GM18873 (cell line): Measurements from ENCODE around the gene SEMA3G.

Experiments used
- ATAC-seq: cut with Tn5 transposase; IDR thresholded peaks from one replicate; pipeline ENCODE4 v1.9.1; 2021; ENCODE audit warnings: mild to moderate bottlenecking, moderate library complexity, moderate number of reproducible peaks; ENCODE audit not compliant: unreplicated experiment, low FRiP score

The SEMA3G gene

DNA sequence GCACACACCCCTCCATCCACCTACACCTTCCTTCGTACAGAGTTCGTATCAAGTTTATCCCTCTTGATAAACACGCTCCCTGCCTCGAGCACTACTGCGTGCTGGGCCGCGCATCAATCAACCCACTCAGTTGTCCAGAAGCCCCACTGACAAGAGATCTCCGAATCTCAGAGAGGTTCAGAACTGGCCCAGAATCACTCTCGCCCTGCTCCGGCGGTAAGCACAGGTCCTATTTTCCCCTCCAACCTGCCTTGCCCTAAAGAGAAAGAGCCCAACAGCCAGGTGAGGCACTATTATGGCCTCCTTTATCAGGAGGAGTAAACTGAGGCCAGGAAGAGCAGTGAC, 10.0 kb upstream of the SEMA3G start:
- peak; percentile 20 for ATAC-seq

GRCh38 chr3:52454250-52454937, 9.5 kb upstream of the SEMA3G start:
- ATAC-seq: no peak

GRCh38 chr3:52453496-52454249, 8.8 kb upstream of the SEMA3G start, which contains the start of gene TNNC1:
TSS of gene TNNC1 (minus strand) at chr3:52454041. CDS start at chr3:52454015, 26 bp downstream.
- ATAC-seq: no peak

- no peak for ATAC-seq
These were observed 7.8 kb upstream of the SEMA3G start for GRCh38 chr3:52452570-52453221.

DNA sequence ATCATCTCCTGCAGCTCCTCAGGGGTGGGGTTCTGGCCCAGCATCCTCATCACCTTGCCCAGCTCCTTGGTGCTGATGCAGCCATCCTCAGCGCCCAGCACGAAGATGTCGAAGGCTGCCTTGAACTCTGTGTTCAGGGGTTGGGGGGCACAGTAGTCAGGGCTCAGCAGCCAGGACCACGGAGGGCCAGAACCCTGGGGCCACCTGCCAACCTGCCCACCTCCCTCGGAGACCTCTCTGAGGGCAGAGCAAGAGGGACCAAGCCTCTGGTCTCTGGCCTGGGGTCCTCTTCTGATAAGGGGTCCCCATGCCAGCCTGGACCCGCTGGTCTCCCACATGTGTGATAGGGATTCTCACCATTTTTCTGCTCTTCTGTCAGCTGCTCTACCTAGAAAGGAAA, 7.2 kb upstream of the SEMA3G start:
- ATAC-seq: no peak

DNA sequence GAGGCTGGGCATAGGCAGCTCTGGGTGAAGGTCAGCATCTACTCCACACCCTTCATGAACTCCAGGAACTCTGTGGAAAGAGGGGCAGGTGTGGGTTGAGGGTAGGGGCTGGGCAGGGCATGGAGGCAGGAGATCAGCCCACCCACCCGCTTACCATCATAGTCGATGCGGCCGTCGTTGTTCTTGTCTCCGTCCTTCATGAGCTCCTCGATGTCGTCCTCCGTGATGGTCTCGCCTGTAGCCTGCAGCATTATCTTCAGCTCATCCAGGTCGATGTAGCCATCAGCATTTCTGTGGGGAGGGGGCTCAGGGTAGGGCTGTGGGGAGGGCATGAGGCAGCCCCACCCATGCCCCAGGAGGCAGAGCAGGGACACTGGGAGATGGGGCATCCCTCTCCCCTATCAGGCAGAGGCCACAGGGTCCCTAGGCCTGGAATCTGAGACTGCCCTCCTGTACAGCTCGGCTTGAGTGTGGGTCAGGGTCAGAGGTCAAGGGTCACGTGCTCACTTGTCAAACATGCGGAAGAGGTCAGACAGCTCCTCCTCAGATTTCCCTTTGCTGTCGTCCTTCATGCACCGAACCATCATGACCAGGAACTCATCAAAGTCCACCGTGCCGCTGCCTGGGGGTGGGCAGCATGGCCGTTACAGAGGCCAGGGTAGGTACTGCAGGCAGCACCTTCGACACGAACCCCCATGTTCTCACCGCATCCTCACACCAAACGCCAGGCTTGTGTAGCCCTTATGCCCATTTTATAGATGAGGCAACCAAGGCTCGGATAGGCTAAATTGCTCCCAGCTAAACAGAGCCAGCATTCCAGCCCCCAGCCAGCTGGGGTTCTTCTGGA, 6.6 kb upstream of the SEMA3G start:
- no peak for ATAC-seq

GRCh38 chr3:52450489-52451236, 5.8 kb upstream of the SEMA3G start:
- no peak for ATAC-seq

DNA sequence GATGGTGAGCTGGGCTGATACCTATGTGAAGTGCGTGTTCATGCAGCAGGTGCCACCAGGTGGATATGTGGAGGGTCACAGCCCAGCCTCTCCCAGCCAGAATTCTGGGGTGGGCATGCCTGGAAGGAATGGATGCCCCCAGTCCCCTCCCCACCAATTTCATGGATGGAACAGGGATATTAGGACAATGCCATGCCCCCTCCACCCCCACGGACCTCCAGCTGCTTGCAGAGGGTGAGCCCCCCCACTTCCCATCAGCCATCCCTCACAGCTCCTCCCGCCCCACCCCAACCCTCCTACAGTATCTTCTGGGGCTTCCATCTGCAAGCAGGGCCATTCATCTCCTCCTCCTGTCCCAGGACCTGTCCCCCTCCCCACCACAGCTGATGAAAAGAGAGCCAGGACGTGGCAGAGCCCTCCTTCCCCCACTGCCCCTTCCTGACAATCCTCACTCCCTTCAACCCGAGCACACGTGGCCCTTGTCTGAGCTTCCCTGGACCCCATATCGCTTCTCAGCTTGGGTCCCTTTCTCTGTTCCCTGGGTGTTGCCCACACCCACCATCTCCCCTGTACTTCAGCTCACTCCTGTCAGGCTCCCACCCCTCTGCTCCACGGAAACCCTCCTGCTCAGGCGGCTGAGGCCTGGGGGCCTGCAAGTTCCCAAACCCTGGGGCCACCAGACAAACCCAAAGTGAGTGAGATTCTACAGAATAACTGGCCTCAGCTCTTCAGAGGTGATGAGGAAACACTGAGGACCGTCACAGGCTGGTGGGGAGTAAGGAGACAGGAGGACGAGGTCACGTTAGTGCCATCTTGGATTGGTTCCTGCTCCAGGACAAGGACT, 2.8 kb upstream of the SEMA3G start:
- no peak for ATAC-seq

- ATAC-seq: no peak
These were observed 2.0 kb upstream of the SEMA3G start for GRCh38 chr3:52446631-52447511.

GRCh38 chr3:52446042-52446441, 1.1 kb upstream of the SEMA3G start:
- no peak for ATAC-seq

DNA sequence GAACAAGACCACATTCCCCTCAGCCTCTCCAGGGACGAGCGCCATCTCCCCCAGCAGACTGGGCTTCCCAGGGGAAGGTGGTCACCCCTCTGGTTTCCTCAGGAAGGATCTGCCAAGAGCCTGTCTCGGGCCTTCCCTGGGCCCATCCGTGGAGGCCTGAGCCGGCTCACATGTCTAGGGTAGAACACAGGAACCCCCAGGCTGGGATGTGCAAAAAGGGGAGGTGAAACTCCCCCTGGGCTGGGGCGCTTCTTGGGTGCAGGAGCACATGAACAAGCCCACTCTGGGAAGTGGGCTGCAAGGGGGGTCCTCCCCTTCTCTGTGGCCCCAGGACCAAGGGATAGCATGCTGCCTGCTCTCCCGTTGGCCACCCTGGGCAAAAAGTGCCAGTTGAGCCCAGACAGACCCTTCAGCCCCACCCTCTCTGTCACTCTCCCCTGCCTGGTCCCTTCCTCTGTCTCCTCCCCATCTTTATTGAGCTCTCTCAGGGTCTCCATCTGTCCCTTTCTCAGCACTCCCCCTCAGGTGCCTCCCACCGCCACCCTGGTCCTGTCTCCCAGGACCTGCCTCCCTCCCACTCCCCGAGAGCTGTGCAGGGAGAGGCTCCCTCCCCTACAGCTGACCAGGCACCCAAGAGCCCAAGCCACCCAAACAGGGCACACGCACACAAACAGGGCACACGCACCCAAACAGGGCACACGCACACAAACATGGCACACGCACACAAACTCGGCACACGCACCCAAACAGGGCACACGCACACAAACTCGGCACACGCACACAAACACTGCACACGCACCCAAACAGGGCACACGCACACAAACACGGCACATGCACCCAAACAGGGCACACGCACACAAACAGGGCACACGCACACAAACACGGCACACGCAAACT, 864 bp downstream of the SEMA3G start:
- no peak for ATAC-seq

GRCh38 chr3:52443268-52443610, 1.7 kb downstream of the SEMA3G start:
- no peak for ATAC-seq

- no peak for ATAC-seq
These were observed 2.3 kb downstream of the SEMA3G start for GRCh38 chr3:52442409-52443267.

- ATAC-seq: no peak
These were observed 3.1 kb downstream of the SEMA3G start for GRCh38 chr3:52441772-52442332.

DNA sequence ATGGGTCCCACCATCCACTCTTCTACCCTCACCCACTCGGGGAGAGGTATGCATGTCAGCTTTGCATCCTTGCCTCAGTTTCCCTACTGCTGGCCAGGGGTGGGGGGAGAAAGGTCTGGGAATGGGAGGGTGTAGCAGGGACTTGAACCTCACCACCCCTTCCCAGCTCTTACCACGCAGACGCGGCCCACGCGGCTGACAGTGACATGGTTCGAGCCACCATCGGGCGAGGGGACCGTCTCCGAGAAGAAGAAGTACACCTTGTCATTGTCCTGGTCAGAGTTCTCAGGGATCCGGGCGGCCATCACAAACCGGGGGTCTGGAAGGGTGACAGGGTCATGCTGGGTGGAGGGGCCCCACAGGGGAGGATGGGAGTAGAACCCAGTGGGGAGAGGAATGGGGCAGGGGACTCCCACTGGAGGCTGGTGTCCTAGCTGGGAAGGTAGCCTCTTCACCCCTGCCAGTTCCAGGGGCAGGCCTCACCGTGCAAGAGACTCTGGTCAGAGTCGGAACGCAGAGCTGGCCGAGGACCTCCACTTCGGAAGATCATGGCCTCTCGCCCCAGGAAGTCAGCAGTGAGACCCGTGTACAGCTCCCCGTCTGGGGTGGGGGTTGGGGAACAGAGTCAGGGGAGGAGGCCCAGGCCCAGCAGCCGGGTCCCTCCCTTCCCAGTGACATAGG, 3.7 kb downstream of the SEMA3G start:
- ATAC-seq: no peak
